Measurements from ENCODE around the gene SLC2A9.

SLC2A9 gene

GRCh38 chr4:10020871-10021652 lies at the start of gene SLC2A9:
TSS of gene SLC2A9 (minus strand) at chr4:10021497. CDS start at chr4:10021429, 68 bp downstream.
- TF ChIP-seq CTCF (IDR thresholded peaks at IDR 0.05; ENCODE audit: insufficient read depth, low read length, poor library complexity, severe bottlenecking), result no peak
- Histone ChIP-seq H3K4me3 (replicated peaks; ENCODE audit: low read depth, low read length) (no peak within 1 kb of the TSS), H3K27me3 (replicated peaks; ENCODE audit: control insufficient read depth, insufficient read depth, low read length) (no peaks in the 10 kb centered on the region; the same call in 1 of the 2 replicates), H3K36me3 (ENCODE audit: control insufficient read depth, insufficient read depth, low read length) (no peaks in the 10 kb centered on the region)
- no peak for DNase-seq (ENCODE audit: extremely low read depth, insufficient read length)

- Histone ChIP-seq H3K4me3 (replicated peaks; ENCODE audit: low read depth, low read length) (no peak overlapping the region), H3K27me3 (replicated peaks; ENCODE audit: control insufficient read depth, insufficient read depth, low read length) (no peaks in the 10 kb centered on the region), H3K36me3 (ENCODE audit: control insufficient read depth, insufficient read depth, low read length) (peaks cover 8% of the 10 kb centered on the region)
- no peak for TF ChIP-seq CTCF (IDR thresholded peaks at IDR 0.05; ENCODE audit: insufficient read depth, low read length, poor library complexity, severe bottlenecking)
- no peak for DNase-seq (ENCODE audit: extremely low read depth, insufficient read length)
Measured at GRCh38 chr4:10069075-10069642, 47.9 kb upstream of the SLC2A9 start.

- no peak for TF ChIP-seq CTCF (IDR thresholded peaks at IDR 0.05; ENCODE audit: insufficient read depth, low read length, poor library complexity, severe bottlenecking)
Measured at GRCh38 chr4:10066670-10067651, 45.7 kb upstream of the SLC2A9 start.

GRCh38 chr4:10066206-10066605 lies 44.9 kb upstream of the SLC2A9 start:
- Histone ChIP-seq H3K36me3 (ENCODE audit: control insufficient read depth, insufficient read depth, low read length) (peaks cover 8% of the 10 kb centered on the region), H3K4me3 (replicated peaks; ENCODE audit: low read depth, low read length) (no peak overlapping the region), H3K27me3 (replicated peaks; ENCODE audit: control insufficient read depth, insufficient read depth, low read length) (no peaks in the 10 kb centered on the region)
- DNase-seq (ENCODE audit: extremely low read depth, insufficient read length), result no peak
- TF ChIP-seq CTCF (IDR thresholded peaks at IDR 0.05; ENCODE audit: insufficient read depth, low read length, poor library complexity, severe bottlenecking), result no peak

More at GRCh38 chr4:10066670-10067651, 45.7 kb upstream of the SLC2A9 start:
- Histone ChIP-seq H3K36me3 (ENCODE audit: control insufficient read depth, insufficient read depth, low read length) (peaks cover 8% of the 10 kb centered on the region), H3K4me3 (replicated peaks; ENCODE audit: low read depth, low read length) (no peak overlapping the region), H3K27me3 (replicated peaks; ENCODE audit: control insufficient read depth, insufficient read depth, low read length) (no peaks in the 10 kb centered on the region)
- no peak for DNase-seq (ENCODE audit: extremely low read depth, insufficient read length)

- no peak for DNase-seq (ENCODE audit: extremely low read depth, insufficient read length)
- no peaks in the 10 kb centered on the region for H3K27me3 ChIP-seq (replicated peaks; ENCODE audit: control insufficient read depth, insufficient read depth, low read length)
- peaks cover 5% of the 10 kb centered on the region; the same call in 1 of the 2 replicates for H3K36me3 ChIP-seq (ENCODE audit: control insufficient read depth, insufficient read depth, low read length)
- TF ChIP-seq CTCF (IDR thresholded peaks at IDR 0.05; ENCODE audit: insufficient read depth, low read length, poor library complexity, severe bottlenecking), result peak; percentile 16
- no peak overlapping the region for H3K4me3 ChIP-seq (replicated peaks; ENCODE audit: low read depth, low read length)
Measured at GRCh38 chr4:10063544-10064300, 42.4 kb upstream of the SLC2A9 start.
